SU-DHL-6 (cell line): Measurements from ENCODE around the gene YJU2.

Experiments
- EZH2phosphoT487 ChIP-seq: fragments of 200-600 bp; sonication (generic), shearing (Covaris generic); conservative IDR thresholded peaks from 2 replicates; pipeline ENCODE4 v1.6.1; 2018; ENCODE audit warnings: mild to moderate bottlenecking, antibody characterized with exemption, low read length, moderate library complexity, mixed read lengths
- TF ChIP-seq, protein P1 (sequence below): fragments of 200-600 bp; sonication (generic); IDR thresholded peaks from one replicate; pipeline ENCODE4 v1.5.1; 2017; ENCODE audit warnings: antibody characterized with exemption, mild to moderate bottlenecking, low read length, moderate library complexity; ENCODE audit not compliant: insufficient read depth, poor library complexity, severe bottlenecking

DNA sequence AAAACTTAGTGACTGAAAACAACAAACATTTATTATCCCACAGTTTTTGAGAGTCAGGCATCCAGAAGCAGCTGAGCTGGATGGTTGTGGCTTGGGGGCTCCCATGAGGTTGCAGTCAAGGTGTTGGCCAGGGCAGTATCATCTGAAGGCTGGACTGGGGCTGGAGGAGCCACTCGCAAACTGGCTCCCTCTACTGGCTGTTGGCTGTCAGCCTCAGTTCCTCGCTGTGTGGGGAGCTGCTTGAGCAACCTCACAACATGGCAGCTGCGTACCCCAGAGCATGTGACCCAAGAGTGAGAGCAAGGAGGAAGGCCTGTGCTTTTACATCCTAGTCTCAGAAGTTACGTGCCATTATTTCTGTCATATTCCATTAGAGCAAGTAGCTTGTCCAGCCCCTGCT, 9.7 kb downstream of the YJU2 start:
- TF ChIP-seq, protein P1, sequence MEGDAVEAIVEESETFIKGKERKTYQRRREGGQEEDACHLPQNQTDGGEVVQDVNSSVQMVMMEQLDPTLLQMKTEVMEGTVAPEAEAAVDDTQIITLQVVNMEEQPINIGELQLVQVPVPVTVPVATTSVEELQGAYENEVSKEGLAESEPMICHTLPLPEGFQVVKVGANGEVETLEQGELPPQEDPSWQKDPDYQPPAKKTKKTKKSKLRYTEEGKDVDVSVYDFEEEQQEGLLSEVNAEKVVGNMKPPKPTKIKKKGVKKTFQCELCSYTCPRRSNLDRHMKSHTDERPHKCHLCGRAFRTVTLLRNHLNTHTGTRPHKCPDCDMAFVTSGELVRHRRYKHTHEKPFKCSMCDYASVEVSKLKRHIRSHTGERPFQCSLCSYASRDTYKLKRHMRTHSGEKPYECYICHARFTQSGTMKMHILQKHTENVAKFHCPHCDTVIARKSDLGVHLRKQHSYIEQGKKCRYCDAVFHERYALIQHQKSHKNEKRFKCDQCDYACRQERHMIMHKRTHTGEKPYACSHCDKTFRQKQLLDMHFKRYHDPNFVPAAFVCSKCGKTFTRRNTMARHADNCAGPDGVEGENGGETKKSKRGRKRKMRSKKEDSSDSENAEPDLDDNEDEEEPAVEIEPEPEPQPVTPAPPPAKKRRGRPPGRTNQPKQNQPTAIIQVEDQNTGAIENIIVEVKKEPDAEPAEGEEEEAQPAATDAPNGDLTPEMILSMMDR, result peak; percentile 36
- no peak for TF ChIP-seq EZH2phosphoT487
